Naive thymus-derived CD8-positive, alpha-beta T cell (primary cell): Measurements from ENCODE around the gene MNAT1. TPM values are rescaled to one million over a fixed set of nuclear protein-coding genes. Genes with fewer than 3 reads are reported as not detected.
A peak's percentile ranks its signal among the peaks of the same experiment; 100 is the strongest.
"Not testable (repeated sequence)": the region's sequence is repeated elsewhere in the genome, so short reads cannot be mapped to it uniquely, and the experiment has no call there.

ENCODE experiments used
- ATAC-seq, 2 donors: fragments of 150-1000 bp; cut with Tn5 transposase in 1 of 2; sonication (Bioruptor Pico), chemical (Tn5 transposase) in 1 of 2; 1 replicate in 1 of 2; 2 replicates in 1 of 2; pipeline ENCODE4 v1.10.0; 2021; ENCODE audit warnings: mild to moderate bottlenecking in 2 of 2, moderate library complexity in 2 of 2
- POLR2A ChIA-PET: fragments of 350-600 bp; sonication (Branson Sonifier 250); formaldehyde crosslinking; loops from one replicate; lab custom pipeline; 2021; ENCODE audit warnings: antibody characterized with exemption; lab: Charles Lee
- DNase-seq, 10 donors: peaks; one replicate each; pipeline versions ENCODE4 v3.0.0 to v3.0.0-alpha.2; 2020 to 2022
- H3K27ac Mint-ChIP-seq, 10 donors: one replicate each; pipeline ENCODE4 v1.8.0; 2020 to 2022; ENCODE audit warnings: mild to moderate bottlenecking in 10 of 10, mixed read lengths in 10 of 10, moderate library complexity in 4 of 10, inconsistent platforms in 1 of 10
- H3K27me3 Mint-ChIP-seq, 5 donors: one replicate each; pipeline ENCODE4 v1.8.0; 2021 to 2022; ENCODE audit warnings: mixed read lengths in 5 of 5
- H3K36me3 Mint-ChIP-seq, 3 donors: one replicate each; pipeline ENCODE4 v1.8.0; 2020 to 2022; ENCODE audit warnings: mixed read lengths in 3 of 3, mild to moderate bottlenecking in 2 of 3, inconsistent platforms in 1 of 3
- H3K4me1 Mint-ChIP-seq, 4 donors: one replicate each; pipeline ENCODE4 v1.8.0; 2021 to 2022; ENCODE audit warnings: mixed read lengths in 4 of 4
- H3K4me3 Mint-ChIP-seq, 10 donors: one replicate each; pipeline ENCODE4 v1.8.0; 2020 to 2022; ENCODE audit warnings: mild to moderate bottlenecking in 10 of 10, mixed read lengths in 10 of 10, moderate library complexity in 6 of 10, inconsistent platforms in 1 of 10
- H3K9me3 Mint-ChIP-seq, 9 donors: one replicate each; pipeline ENCODE4 v1.8.0; 2020 to 2022; ENCODE audit warnings: mixed read lengths in 9 of 9, mild to moderate bottlenecking in 3 of 9, inconsistent platforms in 1 of 9, moderate library complexity in 1 of 9
- polyA plus RNA-seq, 3 donors: library from polyadenylated mRNA; unstranded; fragments of 300-500 nt; fragmentation: Illumina TruSeq; gene quantifications; one replicate each; pipeline ENCODE4 v1.2.3, GENCODE V29; 2021
- total RNA-seq, 8 experiments: library from RNA in 2 of 8; stranded (reverse) in 2 of 8; gene quantifications; one replicate each; pipeline ENCODE4 v1.2.3 and lab custom pipeline; 2021 to 2026

The MNAT1 gene
- total and polyA plus RNA-seq, 5 experiments from 2014 or later: 16.4 to 21.7 (median 19.1) TPM

GRCh38 chr14:60722107-60722356 is 12.5 kb upstream of the MNAT1 start:
- Mint-ChIP-seq H3K4me1 (peaks cover 13 to 32% (median 22%) of the 10 kb centered on the region in 4 donors), H3K4me3 (peak overlapping the region; percentile 85 to 91 (median 89)), H3K9me3 (no peaks in the 10 kb centered on the region), H3K27ac (peak overlapping the region in 1 of 10 donors; percentile 57), H3K36me3 (no peaks in the 10 kb centered on the region), H3K27me3 (peaks cover 37 to 77% (median 55%) of the 10 kb centered on the region in 5 donors)
- DNase-seq (peak in 1 of 10 donors; percentile 13), ATAC-seq (no peak)
- POLR2A ChIA-PET: no interaction called here

GRCh38 chr14:60722357-60723115 is 12.0 kb upstream of the MNAT1 start:
- no peaks in the 10 kb centered on the region for H3K36me3 Mint-ChIP-seq
- H3K4me3 Mint-ChIP-seq: peak overlapping the region; percentile 85 to 93 (median 89)
- peaks cover 42 to 82% (median 60%) of the 10 kb centered on the region in 5 donors for H3K27me3 Mint-ChIP-seq
- no peaks in the 10 kb centered on the region for H3K9me3 Mint-ChIP-seq
- peak; percentile 28 to 38 for ATAC-seq
- DNase-seq: peak in 7 of 10 donors; percentile 3 to 62 (median 26)
- peak overlapping the region in 2 of 10 donors; percentile 57 to 72 for H3K27ac Mint-ChIP-seq
- POLR2A ChIA-PET: interaction anchor here (0.7 to 1.4 kb wide), 2 partner anchors 10 to 15 kb away, joined by 3 read pairs; no protein-coding TSS in a partner anchor
- peaks cover 13 to 32% (median 22%) of the 10 kb centered on the region in 4 donors for H3K4me1 Mint-ChIP-seq

- H3K9me3 Mint-ChIP-seq: peaks cover 0 to 4% (median 0%) of the 10 kb centered on the region in 9 donors
- H3K4me1 Mint-ChIP-seq: peaks cover 13 to 32% (median 22%) of the 10 kb centered on the region in 4 donors
- H3K27me3 Mint-ChIP-seq: peaks cover 48 to 85% (median 64%) of the 10 kb centered on the region in 5 donors
- H3K36me3 Mint-ChIP-seq: no peaks in the 10 kb centered on the region
- DNase-seq (peak in 7 of 10 donors; percentile 11 to 61 (median 34)), ATAC-seq (peak; percentile 38 to 44)
- peak overlapping the region; percentile 83 to 95 (median 90) for H3K4me3 Mint-ChIP-seq
- peak overlapping the region in 1 of 10 donors; percentile 11 for H3K27ac Mint-ChIP-seq
- POLR2A ChIA-PET: interaction anchor here (1.4 kb wide), 1 partner anchor 9 kb away, joined by 3 read pairs; no protein-coding TSS in a partner anchor
Measured at GRCh38 chr14:60723116-60723906, 11.2 kb upstream of the MNAT1 start.

GRCh38 chr14:60723907-60724618 is 10.5 kb upstream of the MNAT1 start, which contains the start of gene SIX4:
SIX4 (minus strand) TSS chr14:60724351; CDS start chr14:60724074, 277 bp downstream.
- DNase-seq (no peak), ATAC-seq (no peak)
- Mint-ChIP-seq H3K9me3 (peaks cover 0 to 4% (median 0%) of the 10 kb centered on the region in 9 donors), H3K36me3 (peaks cover 0 to under 1% (median 0%) of the 10 kb centered on the region in 3 donors), H3K4me1 (peaks cover 13 to 32% (median 22%) of the 10 kb centered on the region in 4 donors), H3K4me3 (peak within 1 kb of the TSS; percentile 85 to 95 (median 91)), H3K27me3 (peaks cover 47 to 86% (median 66%) of the 10 kb centered on the region in 5 donors), H3K27ac (peak within 1 kb of the TSS in 2 of 10 donors; percentile 34 to 52)
- POLR2A ChIA-PET: no interaction called here

- H3K36me3 Mint-ChIP-seq, ATAC-seq, POLR2A ChIA-PET, H3K4me3 Mint-ChIP-seq, DNase-seq, H3K9me3 Mint-ChIP-seq, H3K27ac Mint-ChIP-seq: not testable (repeated sequence)
- Mint-ChIP-seq H3K4me1 (peaks cover 13 to 26% (median 22%) of the 10 kb centered on the region in 4 donors), H3K27me3 (peaks cover 24 to 55% (median 39%) of the 10 kb centered on the region in 5 donors)
Measured at GRCh38 chr14:60731291-60731690, 3.3 kb upstream of the MNAT1 start.

GRCh38 chr14:60732840-60733483 is 1.6 kb upstream of the MNAT1 start:
- H3K4me1 Mint-ChIP-seq: peaks cover 13 to 28% (median 24%) of the 10 kb centered on the region in 4 donors
- peaks cover 0 to 9% (median 3%) of the 10 kb centered on the region in 3 donors for H3K36me3 Mint-ChIP-seq
- peaks cover 0 to 4% (median 0%) of the 10 kb centered on the region in 9 donors for H3K9me3 Mint-ChIP-seq
- H3K27me3 Mint-ChIP-seq: peaks cover 10 to 41% (median 24%) of the 10 kb centered on the region in 5 donors
- POLR2A ChIA-PET: interaction anchor here (0.9 kb wide), 1 partner anchor 10 kb away, joined by 3 read pairs; no protein-coding TSS in a partner anchor
- H3K4me3 Mint-ChIP-seq: no peak overlapping the region
- DNase-seq (no peak), ATAC-seq (no peak)
- peak overlapping the region in 1 of 10 donors; percentile 38 for H3K27ac Mint-ChIP-seq

GRCh38 chr14:60735416-60735815 is 855 bp downstream of the MNAT1 start:
- Mint-ChIP-seq H3K9me3 (peaks cover 0 to 4% (median 0%) of the 10 kb centered on the region in 9 donors), H3K36me3 (peaks cover 0 to 5% (median 4%) of the 10 kb centered on the region in 3 donors), H3K27ac (peak overlapping the region in 8 of 10 donors; percentile 96 to 100 (median 98)), H3K27me3 (peaks cover 0 to 23% (median 6%) of the 10 kb centered on the region in 5 donors), H3K4me3 (peak overlapping the region; percentile 95 to 100 (median 99)), H3K4me1 (peaks cover 16 to 42% (median 36%) of the 10 kb centered on the region in 4 donors)
- POLR2A ChIA-PET: no interaction called here
- DNase-seq: no peak
- no peak for ATAC-seq

- H3K27me3 Mint-ChIP-seq: peaks cover 0 to 13% (median 0%) of the 10 kb centered on the region in 5 donors
- no peak overlapping the region for H3K27ac Mint-ChIP-seq
- H3K4me1 Mint-ChIP-seq: peaks cover 16 to 42% (median 38%) of the 10 kb centered on the region in 4 donors
- H3K9me3 Mint-ChIP-seq: no peaks in the 10 kb centered on the region
- peaks cover 0 to 6% (median 4%) of the 10 kb centered on the region in 3 donors for H3K36me3 Mint-ChIP-seq
- no peak for ATAC-seq
- peak overlapping the region in 4 of 10 donors; percentile 18 to 100 (median 99) for H3K4me3 Mint-ChIP-seq
- POLR2A ChIA-PET: no interaction called here
- no peak for DNase-seq
Measured at GRCh38 chr14:60736494-60736893, 1.9 kb downstream of the MNAT1 start.

GRCh38 chr14:60738843-60739508 is 4.4 kb downstream of the MNAT1 start:
- Mint-ChIP-seq H3K27me3 (peaks cover 0 to 3% (median 0%) of the 10 kb centered on the region in 5 donors), H3K27ac (peak overlapping the region in 1 of 10 donors; percentile 7), H3K4me3 (no peak overlapping the region), H3K36me3 (peaks cover 9 to 19% (median 12%) of the 10 kb centered on the region in 3 donors), H3K9me3 (peaks cover 0 to 17% (median 5%) of the 10 kb centered on the region in 9 donors), H3K4me1 (peaks cover 19 to 41% (median 36%) of the 10 kb centered on the region in 4 donors)
- POLR2A ChIA-PET: interaction anchor here (0.7 kb wide), 1 partner anchor 74 kb away, joined by 4 read pairs; no protein-coding TSS in a partner anchor
- DNase-seq (no peak), ATAC-seq (no peak)

GRCh38 chr14:60744566-60744965 is 10.0 kb downstream of the MNAT1 start:
- ATAC-seq (no peak), DNase-seq (no peak)
- no peak overlapping the region for H3K4me3 Mint-ChIP-seq
- POLR2A ChIA-PET: no interaction called here
- H3K36me3 Mint-ChIP-seq: peaks cover 15 to 27% (median 19%) of the 10 kb centered on the region in 3 donors
- peaks cover 0 to 1% (median 0%) of the 10 kb centered on the region in 5 donors for H3K27me3 Mint-ChIP-seq
- peaks cover 8 to 15% (median 13%) of the 10 kb centered on the region in 4 donors for H3K4me1 Mint-ChIP-seq
- H3K27ac Mint-ChIP-seq: no peak overlapping the region
- peaks cover 0 to 27% (median 8%) of the 10 kb centered on the region in 9 donors for H3K9me3 Mint-ChIP-seq
